ENCODE data around the gene HOXA10.

DNA sequence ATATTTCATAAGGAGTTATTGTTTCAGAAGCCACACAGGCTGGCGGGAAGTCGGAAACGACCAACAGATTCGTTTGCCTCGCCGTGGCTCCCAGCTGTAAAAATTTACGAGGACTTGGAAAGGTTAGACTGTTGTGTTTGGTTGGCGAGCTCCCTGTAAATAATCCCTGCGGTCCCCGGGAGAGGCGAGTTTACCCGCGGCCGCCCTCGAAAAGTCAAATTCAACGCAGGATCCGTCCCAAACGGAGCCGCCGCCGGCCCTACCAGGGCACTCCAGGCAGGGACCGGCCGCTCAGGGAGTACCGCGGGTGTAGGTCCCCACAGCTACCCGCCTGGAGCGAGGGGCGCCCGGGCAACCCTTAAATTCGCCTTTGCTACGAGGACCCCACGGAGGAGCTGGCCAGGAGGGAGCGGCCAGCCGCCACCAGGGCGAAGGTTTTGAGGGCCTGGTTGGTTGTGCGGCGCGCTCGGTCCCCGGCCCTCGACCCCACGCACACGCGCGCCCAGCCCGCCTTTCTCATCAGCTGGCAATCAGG is 8.1 kb downstream of the HOXA10 start:
- TF ChIP-seq, protein P1, sequence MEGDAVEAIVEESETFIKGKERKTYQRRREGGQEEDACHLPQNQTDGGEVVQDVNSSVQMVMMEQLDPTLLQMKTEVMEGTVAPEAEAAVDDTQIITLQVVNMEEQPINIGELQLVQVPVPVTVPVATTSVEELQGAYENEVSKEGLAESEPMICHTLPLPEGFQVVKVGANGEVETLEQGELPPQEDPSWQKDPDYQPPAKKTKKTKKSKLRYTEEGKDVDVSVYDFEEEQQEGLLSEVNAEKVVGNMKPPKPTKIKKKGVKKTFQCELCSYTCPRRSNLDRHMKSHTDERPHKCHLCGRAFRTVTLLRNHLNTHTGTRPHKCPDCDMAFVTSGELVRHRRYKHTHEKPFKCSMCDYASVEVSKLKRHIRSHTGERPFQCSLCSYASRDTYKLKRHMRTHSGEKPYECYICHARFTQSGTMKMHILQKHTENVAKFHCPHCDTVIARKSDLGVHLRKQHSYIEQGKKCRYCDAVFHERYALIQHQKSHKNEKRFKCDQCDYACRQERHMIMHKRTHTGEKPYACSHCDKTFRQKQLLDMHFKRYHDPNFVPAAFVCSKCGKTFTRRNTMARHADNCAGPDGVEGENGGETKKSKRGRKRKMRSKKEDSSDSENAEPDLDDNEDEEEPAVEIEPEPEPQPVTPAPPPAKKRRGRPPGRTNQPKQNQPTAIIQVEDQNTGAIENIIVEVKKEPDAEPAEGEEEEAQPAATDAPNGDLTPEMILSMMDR (IDR thresholded peaks at IDR 0.05) = no peak
- TF ChIP-seq POLR2A (IDR thresholded peaks at IDR 0.05) = no peak
